Spleen (tissue), 7 donors: ENCODE results near the gene MYH7.

ENCODE experiments used
- POLR2AphosphoS5 ChIP-seq, 3 donors: sonication (generic); formaldehyde crosslinking; IDR thresholded peaks; one replicate each; pipeline ENCODE4 v1.5.1; 2017; ENCODE audit warnings: antibody characterized with exemption in 3 of 3
- TF ChIP-seq, protein P1 (sequence below), 11 experiments: fragments of 200-600 bp in 7 of 11; fragments of 450-650 bp in 4 of 11; sonication (generic) in 4 of 11; IDR thresholded peaks in 8 of 11; conservative IDR thresholded peaks in 3 of 11; 1 replicate in 7 of 11; 2 replicates in 4 of 11; pipeline versions ENCODE4 v1.4.0 to v1.8.0; 2016 to 2021; ENCODE audit warnings: antibody characterized with exemption in 11 of 11, inconsistent platforms in 4 of 11, mild to moderate bottlenecking in 1 of 11
- donor health status: DM: no; HTN: no; CAD: no; lungs with moderate emphysema.
- donor health status: DM: no; HTN: no; CAD: no.
- donor health status: DM: no; HTN: no; CAD: no.

DNA sequence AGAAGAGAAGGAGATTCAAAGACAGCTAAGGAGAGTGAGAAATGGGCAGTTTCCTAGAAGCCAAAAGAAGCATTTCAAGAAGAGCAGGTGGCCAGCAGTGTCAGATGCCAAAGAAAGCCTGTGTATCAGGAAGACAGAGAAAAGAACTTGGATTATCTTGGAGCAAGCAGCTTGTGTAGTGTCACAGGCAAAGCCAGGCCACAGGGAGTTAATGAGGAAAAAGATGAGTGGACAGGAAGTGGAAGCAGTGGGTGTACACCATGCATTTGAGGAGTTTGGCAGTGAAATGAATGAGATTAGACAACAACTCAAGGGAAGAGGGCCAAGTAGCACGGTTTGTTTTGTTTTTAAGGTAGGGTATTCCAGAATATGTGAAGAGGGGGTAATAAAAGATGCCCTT, 5.6 kb upstream of the MYH7 start:
- TF ChIP-seq POLR2AphosphoS5 (IDR thresholded peaks at IDR 0.05): no peak
- TF ChIP-seq, protein P1, sequence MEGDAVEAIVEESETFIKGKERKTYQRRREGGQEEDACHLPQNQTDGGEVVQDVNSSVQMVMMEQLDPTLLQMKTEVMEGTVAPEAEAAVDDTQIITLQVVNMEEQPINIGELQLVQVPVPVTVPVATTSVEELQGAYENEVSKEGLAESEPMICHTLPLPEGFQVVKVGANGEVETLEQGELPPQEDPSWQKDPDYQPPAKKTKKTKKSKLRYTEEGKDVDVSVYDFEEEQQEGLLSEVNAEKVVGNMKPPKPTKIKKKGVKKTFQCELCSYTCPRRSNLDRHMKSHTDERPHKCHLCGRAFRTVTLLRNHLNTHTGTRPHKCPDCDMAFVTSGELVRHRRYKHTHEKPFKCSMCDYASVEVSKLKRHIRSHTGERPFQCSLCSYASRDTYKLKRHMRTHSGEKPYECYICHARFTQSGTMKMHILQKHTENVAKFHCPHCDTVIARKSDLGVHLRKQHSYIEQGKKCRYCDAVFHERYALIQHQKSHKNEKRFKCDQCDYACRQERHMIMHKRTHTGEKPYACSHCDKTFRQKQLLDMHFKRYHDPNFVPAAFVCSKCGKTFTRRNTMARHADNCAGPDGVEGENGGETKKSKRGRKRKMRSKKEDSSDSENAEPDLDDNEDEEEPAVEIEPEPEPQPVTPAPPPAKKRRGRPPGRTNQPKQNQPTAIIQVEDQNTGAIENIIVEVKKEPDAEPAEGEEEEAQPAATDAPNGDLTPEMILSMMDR (IDR thresholded peaks at IDR 0.05 in 8 of 11, conservative IDR thresholded peaks at IDR 0.05 in 3 of 11): no peak
